GM23338 (cell line): ENCODE data around the gene PRPSAP1. TPM values are rescaled to one million over a fixed set of nuclear protein-coding genes. Genes with fewer than 3 reads are reported as not detected.

Source experiments
- ATAC-seq: fragments of 200-7000 bp; cut with Tn5 transposase; 3 replicates; pipeline ENCODE4 v1.9.1; 2020
- DNase-seq: peaks from one replicate; pipeline ENCODE4 v3.0.0-alpha.2; 2015; ENCODE audit warnings: low spot score
- H2AFZ ChIP-seq: fragments of 200-600 bp; sonication (generic); 2 replicates; pipeline ENCODE4 v1.8.0; 2016; ENCODE audit warnings: antibody characterized with exemption, mild to moderate bottlenecking, moderate library complexity
- H3F3A ChIP-seq: fragments of 200-600 bp; sonication (generic); replicated peaks from 2 replicates; pipeline ENCODE4 v1.8.0; 2017; ENCODE audit warnings: antibody characterized with exemption, mixed run types, low read depth
- H3K27ac ChIP-seq: fragments of 200-600 bp; sonication (generic); 2 replicates; pipeline ENCODE4 v1.6.1; 2016; ENCODE audit warnings: low read depth
- H3K27me3 ChIP-seq: fragments of 200-600 bp; sonication (generic); 2 replicates; pipeline ENCODE4 v1.8.0; 2016; ENCODE audit warnings: mild to moderate bottlenecking, mixed run types, moderate library complexity; ENCODE audit not compliant: insufficient read depth
- H3K36me3 ChIP-seq: fragments of 200-600 bp; sonication (generic); 2 replicates; pipeline ENCODE4 v1.8.0; 2016; ENCODE audit warnings: mild to moderate bottlenecking; ENCODE audit not compliant: insufficient read depth
- H3K4me1 ChIP-seq: fragments of 200-600 bp; sonication (generic); 2 replicates; pipeline ENCODE4 v1.8.0; 2016; ENCODE audit warnings: mild to moderate bottlenecking, moderate library complexity; ENCODE audit not compliant: insufficient read depth
- H3K4me2 ChIP-seq: fragments of 200-600 bp; sonication (generic); 2 replicates; pipeline ENCODE4 v1.7.1; 2017; ENCODE audit warnings: mixed run types
- H3K4me3 ChIP-seq: fragments of 200-600 bp; sonication (generic); 2 replicates; pipeline ENCODE4 v1.6.1; 2016; ENCODE audit warnings: mixed run types
- H3K79me2 ChIP-seq: fragments of 200-600 bp; sonication (generic); replicated peaks from 2 replicates; pipeline ENCODE4 v1.8.0; 2017; ENCODE audit warnings: mild to moderate bottlenecking; ENCODE audit not compliant: insufficient read depth
- H3K9me2 ChIP-seq: fragments of 200-600 bp; sonication (generic); 2 replicates; pipeline ENCODE4 v1.8.0; 2017; ENCODE audit not compliant: insufficient read depth
- H4K20me1 ChIP-seq: fragments of 200-600 bp; sonication (generic); replicated peaks from 2 replicates; pipeline ENCODE4 v1.8.0; 2017; ENCODE audit warnings: mild to moderate bottlenecking; ENCODE audit not compliant: insufficient read depth
- H3K27ac Mint-ChIP-seq: 2 replicates; pipeline ENCODE4 v1.8.0; 2020; ENCODE audit warnings: inconsistent platforms, mild to moderate bottlenecking, moderate library complexity, mixed read lengths
- H3K27me3 Mint-ChIP-seq: 3 replicates; pipeline ENCODE4 v1.8.0; 2022; ENCODE audit warnings: low read depth, mild to moderate bottlenecking, moderate library complexity, mixed read lengths, inconsistent platforms; ENCODE audit not compliant: insufficient read depth, poor library complexity
- H3K36me3 Mint-ChIP-seq: 3 replicates; pipeline ENCODE4 v1.8.0; 2021; ENCODE audit warnings: low read depth, mild to moderate bottlenecking, inconsistent platforms, moderate library complexity, mixed read lengths
- H3K4me1 Mint-ChIP-seq: 3 replicates; pipeline ENCODE4 v1.8.0; 2020; ENCODE audit warnings: mild to moderate bottlenecking, inconsistent platforms, mixed read lengths
- H3K4me3 Mint-ChIP-seq: 3 replicates; pipeline ENCODE4 v1.8.0; 2021; ENCODE audit warnings: moderate library complexity, mild to moderate bottlenecking, inconsistent platforms, mixed read lengths
- H3K9me3 Mint-ChIP-seq: 3 replicates; pipeline ENCODE4 v1.8.0; 2020; ENCODE audit warnings: moderate library complexity, mild to moderate bottlenecking, inconsistent platforms, mixed read lengths
- CTCF ChIP-seq, 2 experiments: fragments of 200-600 bp in 1 of 2; sonication (generic) in 1 of 2; conservative IDR thresholded peaks; 2 replicates each; pipeline versions ENCODE4 v1.5.1 to v1.6.1; 2016 to 2017; ENCODE audit warnings: antibody characterized with exemption in 2 of 2, low read depth in 2 of 2, mild to moderate bottlenecking in 2 of 2, moderate library complexity in 1 of 2
- EZH2 ChIP-seq: fragments of 200-600 bp; sonication (generic); IDR thresholded peaks from one replicate; pipeline ENCODE4 v1.8.0; 2017; ENCODE audit warnings: antibody characterized with exemption, mild to moderate bottlenecking, low read depth; ENCODE audit not compliant: unreplicated experiment
- EZH2phosphoT487 ChIP-seq: fragments of 200-600 bp; sonication (generic); IDR thresholded peaks from one replicate; pipeline ENCODE4 v1.8.1; 2018; ENCODE audit warnings: antibody characterized with exemption; ENCODE audit not compliant: unreplicated experiment
- NANOG ChIP-seq: IDR thresholded peaks from 2 replicates; pipeline ENCODE4 v1.6.1; 2016; ENCODE audit warnings: antibody characterized with exemption, borderline replicate concordance
- REST ChIP-seq: IDR thresholded peaks from one replicate; pipeline ENCODE4 v1.6.1; 2018; ENCODE audit warnings: antibody characterized with exemption; ENCODE audit not compliant: unreplicated experiment
- ZNF114 ChIP-seq: fragments of 250-450 bp; sonication (Bioruptor Pico); IDR thresholded peaks from 2 replicates; pipeline ENCODE4 v1.5.0; 2020; ENCODE audit warnings: mild to moderate bottlenecking, moderate library complexity
- ZNF331 ChIP-seq: fragments of 250-450 bp; sonication (Bioruptor Pico); IDR thresholded peaks from 2 replicates; pipeline ENCODE4 v1.5.0; 2020; ENCODE audit warnings: low read depth, mild to moderate bottlenecking, moderate library complexity
- polyA plus RNA-seq: library from polyadenylated mRNA; unstranded; fragments of >200 nt; fragmentation: Nextera tagmentation; extraction: Ambion mirVana; gene quantifications from 2 replicates; pipeline ENCODE4 v1.2.1, GENCODE V29; 2016
- total RNA-seq: library from RNA; depleted of rRNA; stranded (reverse); fragments of >200 nt; shearing (Covaris generic); gene quantifications from 2 replicates; pipeline ENCODE4 v1.2.3, GENCODE V29; 2014

PRPSAP1 gene
- total and polyA plus RNA-seq, 2 experiments from 2014 or later: 39.5 to 58.8 TPM

GRCh38 chr17:76369804-76370203 is 16.1 kb upstream of the PRPSAP1 start:
- H3K4me1 Mint-ChIP-seq: peaks cover 24% of the 10 kb centered on the region
- H3K36me3 Mint-ChIP-seq: no peaks in the 10 kb centered on the region
- no peaks in the 10 kb centered on the region for H3K79me2 ChIP-seq
- H3K4me2 ChIP-seq: no peak overlapping the region
- no peaks in the 10 kb centered on the region for H3K9me2 ChIP-seq
- TF ChIP-seq ZNF331 (no peak), ZNF114 (CRISPR knock-in tag) (no peak), NANOG (no peak)
- no peak overlapping the region for H3K4me3 Mint-ChIP-seq
- peaks cover 14% of the 10 kb centered on the region for H3K4me1 ChIP-seq
- H3K27ac ChIP-seq: no peak overlapping the region
- no peaks in the 10 kb centered on the region for H3K9me3 Mint-ChIP-seq
- H3K27ac Mint-ChIP-seq: no peak overlapping the region
- H3K4me3 ChIP-seq: no peak overlapping the region
- H3K27me3 ChIP-seq: no peaks in the 10 kb centered on the region
- H3K27me3 Mint-ChIP-seq: peaks cover 14% of the 10 kb centered on the region
- H3K36me3 ChIP-seq: no peaks in the 10 kb centered on the region
- no peaks in the 10 kb centered on the region for H4K20me1 ChIP-seq
- no peak for DNase-seq
- H3F3A ChIP-seq: 0 out of 2 replicates have a peak, but pooled peaks cover 8% of the 10 kb centered on the region
- no peak for ATAC-seq
- H2AFZ ChIP-seq: no peak overlapping the region

- Mint-ChIP-seq H3K9me3 (no peaks in the 10 kb centered on the region), H3K36me3 (no peaks in the 10 kb centered on the region), H3K27ac (no peak overlapping the region), H3K4me1 (peaks cover 24% of the 10 kb centered on the region), H3K4me3 (no peak overlapping the region), H3K27me3 (peaks cover 14% of the 10 kb centered on the region)
- Histone ChIP-seq H3K36me3 (no peaks in the 10 kb centered on the region), H4K20me1 (no peaks in the 10 kb centered on the region), H3K27ac (no peak overlapping the region), H3K4me3 (no peak overlapping the region), H3F3A (0 out of 2 replicates have a peak, but pooled peaks cover 8% of the 10 kb centered on the region), H2AFZ (no peak overlapping the region), H3K9me2 (no peaks in the 10 kb centered on the region), H3K27me3 (no peaks in the 10 kb centered on the region), H3K79me2 (no peaks in the 10 kb centered on the region), H3K4me1 (peaks cover 14% of the 10 kb centered on the region), H3K4me2 (no peak overlapping the region)
- no peak for ATAC-seq
- TF ChIP-seq EZH2: no peak
- TF ChIP-seq EZH2phosphoT487: no peak
- TF ChIP-seq REST: no peak
- no peak for DNase-seq
Observed at GRCh38 chr17:76369379-76369778, 15.7 kb upstream of the PRPSAP1 start.

GRCh38 chr17:76368545-76368944 is 14.8 kb upstream of the PRPSAP1 start:
- no peaks in the 10 kb centered on the region for H3K27me3 ChIP-seq
- DNase-seq: peak; percentile 34
- Mint-ChIP-seq H3K36me3 (no peaks in the 10 kb centered on the region), H3K27ac (no peak overlapping the region), H3K4me1 (peaks cover 21% of the 10 kb centered on the region), H3K4me3 (no peak overlapping the region), H3K9me3 (no peaks in the 10 kb centered on the region), H3K27me3 (peaks cover 8% of the 10 kb centered on the region)
- H2AFZ ChIP-seq: 0 out of 2 replicates have a peak overlapping the region, but pooled peaks have one; percentile 14
- H3K4me2 ChIP-seq: no peak overlapping the region
- TF ChIP-seq NANOG (no peak), CTCF (conservative IDR thresholded peaks at IDR 0.05; ENCODE audit: low read depth in 2 of 2) (peak in 1 of 2 experiments; percentile 16; a peak in 1 of 4 replicates)
- H3K79me2 ChIP-seq: no peaks in the 10 kb centered on the region
- H4K20me1 ChIP-seq: no peaks in the 10 kb centered on the region
- ATAC-seq: peak; percentile 8; the same call in 2 of the 3 replicates
- no peaks in the 10 kb centered on the region for H3K36me3 ChIP-seq
- no peaks in the 10 kb centered on the region for H3K9me2 ChIP-seq
- H3K27ac ChIP-seq: no peak overlapping the region
- peaks cover 14% of the 10 kb centered on the region for H3K4me1 ChIP-seq
- H3F3A ChIP-seq: 0 out of 2 replicates have a peak, but pooled peaks cover 4% of the 10 kb centered on the region
- no peak overlapping the region for H3K4me3 ChIP-seq
